ENCODE measurements around the gene RCBTB2. TPM values are rescaled to one million over a fixed set of nuclear protein-coding genes. Genes with fewer than 3 reads are reported as not detected.

Gene RCBTB2
- total RNA-seq, 2 experiments from 2014 or later: 1.6 to 2.2 TPM

GRCh38 chr13:48531416-48532255 lies 1.2 kb downstream of the RCBTB2 start:
- H3K4me1 Mint-ChIP-seq (ENCODE audit: low read depth): peaks cover 15% of the 10 kb centered on the region
- intact Hi-C loops (cut with micrococcal nuclease): no loop called here
- no peaks in the 10 kb centered on the region for H3K36me3 Mint-ChIP-seq (ENCODE audit: low read depth)
- no peak for TF ChIP-seq CTCF (IDR thresholded peaks at IDR 0.05)
- POLR2A ChIA-PET: interaction anchor here (0.7 to 1.2 kb wide), 5 partner anchors 20 to 49 kb away, joined by 3 to 6 read pairs (median 4); no protein-coding TSS in a partner anchor
- peak overlapping the region; percentile 90 for H3K4me3 Mint-ChIP-seq
- CTCF ChIA-PET: interaction anchor here (1.0 to 1.6 kb wide), 4 partner anchors 48 to 437 kb away, joined by 3 to 5 read pairs (median 4); partner anchors contain the start of gene MED4
- DNase-seq (peak; percentile 14), ATAC-seq (no peak)
- H3K27me3 Mint-ChIP-seq: no peaks in the 10 kb centered on the region
- no peaks in the 10 kb centered on the region for H3K9me3 Mint-ChIP-seq
- peak overlapping the region; percentile 97 for H3K27ac Mint-ChIP-seq

DNA sequence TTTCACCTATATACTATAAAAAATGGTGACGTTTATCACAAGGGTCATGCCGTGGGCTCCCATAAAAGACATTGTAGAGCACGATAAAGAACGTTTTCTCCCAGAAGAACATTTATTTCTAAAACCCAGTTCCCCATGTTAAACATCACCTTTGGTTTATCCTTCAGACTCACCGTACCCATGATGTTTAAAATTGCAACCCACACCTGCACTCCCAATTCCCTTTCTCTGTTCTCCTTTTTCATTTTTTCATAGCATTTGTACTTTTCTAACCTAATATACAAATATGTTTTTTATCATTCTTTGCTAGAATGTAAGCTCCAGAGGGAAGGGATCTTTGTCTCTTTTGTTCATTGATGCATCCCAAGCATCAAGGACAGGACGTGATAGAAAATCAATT lies 2.0 kb downstream of the RCBTB2 start:
- H3K4me1 Mint-ChIP-seq (ENCODE audit: low read depth): peaks cover 15% of the 10 kb centered on the region
- ATAC-seq (no peak), DNase-seq (no peak)
- TF ChIP-seq CTCF (IDR thresholded peaks at IDR 0.05): no peak
- ChIA-PET POLR2A (interaction anchor here (0.8 kb wide), 1 partner anchor 26 kb away, joined by 5 read pairs; no protein-coding TSS in a partner anchor), CTCF (interaction anchor here (1.0 to 1.6 kb wide), 4 partner anchors 49 to 436 kb away, joined by 3 to 5 read pairs (median 4); partner anchors contain the start of gene MED4)
- H3K27me3 Mint-ChIP-seq: no peaks in the 10 kb centered on the region
- H3K27ac Mint-ChIP-seq: no peak overlapping the region
- intact Hi-C loops (cut with micrococcal nuclease): no loop called here
- H3K4me3 Mint-ChIP-seq: peak overlapping the region; percentile 90
- H3K9me3 Mint-ChIP-seq: no peaks in the 10 kb centered on the region
- H3K36me3 Mint-ChIP-seq (ENCODE audit: low read depth): no peaks in the 10 kb centered on the region

DNA sequence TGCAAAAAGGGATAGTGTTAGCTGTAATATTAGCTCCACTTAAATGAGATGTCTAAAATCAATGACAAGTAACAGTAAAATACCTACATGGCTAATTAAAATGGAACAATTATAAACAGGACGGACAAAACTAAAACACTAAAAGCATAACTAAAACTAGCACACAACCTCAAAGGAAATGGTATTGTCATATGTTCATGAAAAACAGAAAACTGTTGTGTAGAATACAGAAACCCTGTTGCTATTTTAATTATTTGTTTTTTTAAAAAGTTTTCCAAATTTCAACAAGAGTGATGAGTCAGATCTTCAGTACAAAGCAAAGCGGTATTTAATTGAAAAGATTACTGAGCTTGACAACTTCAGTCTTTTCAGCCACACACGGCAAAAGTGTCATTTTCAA lies 4.2 kb downstream of the RCBTB2 start:
- ATAC-seq (no peak), DNase-seq (no peak)
- Mint-ChIP-seq H3K27me3 (no peaks in the 10 kb centered on the region), H3K27ac (no peak overlapping the region), H3K4me3 (no peak overlapping the region), H3K36me3 (ENCODE audit: low read depth) (no peaks in the 10 kb centered on the region), H3K4me1 (ENCODE audit: low read depth) (peaks cover 13% of the 10 kb centered on the region), H3K9me3 (no peaks in the 10 kb centered on the region)
- intact Hi-C loops (cut with micrococcal nuclease): no loop called here
- TF ChIP-seq CTCF (IDR thresholded peaks at IDR 0.05): no peak
- ChIA-PET CTCF (interaction anchor here (0.7 to 1.2 kb wide), 4 partner anchors 16 to 52 kb away, joined by 3 to 6 read pairs (median 4); no protein-coding TSS in a partner anchor), POLR2A (interaction anchor here (1.4 kb wide), 1 partner anchor 10 kb away, joined by 3 read pairs; no protein-coding TSS in a partner anchor)

GRCh38 chr13:48527955-48528354 lies 4.9 kb downstream of the RCBTB2 start:
- H3K36me3 Mint-ChIP-seq (ENCODE audit: low read depth): no peaks in the 10 kb centered on the region
- no peaks in the 10 kb centered on the region for H3K27me3 Mint-ChIP-seq
- DNase-seq: no peak
- ATAC-seq: no peak
- no peak overlapping the region for H3K27ac Mint-ChIP-seq
- peaks cover 9% of the 10 kb centered on the region for H3K4me1 Mint-ChIP-seq (ENCODE audit: low read depth)
- ChIA-PET POLR2A (interaction anchor here (1.4 kb wide), 1 partner anchor 9 kb away, joined by 3 read pairs; no protein-coding TSS in a partner anchor), CTCF (interaction anchor here (0.7 to 1.2 kb wide), 4 partner anchors 15 to 52 kb away, joined by 3 to 6 read pairs (median 4); no protein-coding TSS in a partner anchor)
- H3K9me3 Mint-ChIP-seq: no peaks in the 10 kb centered on the region
- no peak overlapping the region for H3K4me3 Mint-ChIP-seq
- no peak for TF ChIP-seq CTCF (IDR thresholded peaks at IDR 0.05)
- intact Hi-C loops (cut with micrococcal nuclease): no loop called here

Data from activated CD8-positive, alpha-beta T cell treated with anti-CD3 and anti-CD28 coated beads for 36 hours (primary cell).